Measurements from ENCODE around the gene PTPRN2. TPM values are rescaled to one million over a fixed set of nuclear protein-coding genes. Genes with fewer than 3 reads are reported as not detected.

Gene PTPRN2
- total and polyA plus RNA-seq, 2 of the 13 experiments (the other 11 are each of a cell fraction or from before 2014, with no cell fraction given), result 2.5 to 24.2 TPM

- TF ChIP-seq SOX13 (IDR thresholded peaks at IDR 0.05) (0 out of 2 replicates have a peak, but pooled peaks have one; percentile 42), SOX13 (CRISPR knock-in tag; conservative IDR thresholded peaks at IDR 0.05 in 1 of 2, IDR thresholded peaks at IDR 0.05 in 1 of 2) (peak in 1 of 2 experiments; percentile 57; a peak in 1 of 4 replicates), PAXIP1 (CRISPR knock-in tag; conservative IDR thresholded peaks at IDR 0.05) (peak; percentile 85), GABPA (IDR thresholded peaks at IDR 0.05; ENCODE audit: low read depth, low read length) (no peak), GABPA (CRISPR knock-in tag; IDR thresholded peaks at IDR 0.05; ENCODE audit: low read depth) (peak; percentile 58), HINFP (CRISPR knock-in tag; IDR thresholded peaks at IDR 0.05; ENCODE audit: low read depth) (peak; percentile 18; the same call in 1 of the 2 replicates), BATF2 (CRISPR knock-in tag; IDR thresholded peaks at IDR 0.05) (no peak), ZNF446 (CRISPR knock-in tag; IDR thresholded peaks at IDR 0.05) (no peak), ZNF792 (CRISPR knock-in tag; IDR thresholded peaks at IDR 0.05) (peak; percentile 29; the same call in 1 of the 2 replicates), ZFP90 (CRISPR knock-in tag; IDR thresholded peaks at IDR 0.05; ENCODE audit: borderline replicate concordance) (no peak), ZNF12 (CRISPR knock-in tag; IDR thresholded peaks at IDR 0.05) (no peak), RARG (CRISPR knock-in tag; IDR thresholded peaks at IDR 0.05; ENCODE audit: low read depth) (no peak), ESRRA (CRISPR knock-in tag; IDR thresholded peaks at IDR 0.05; ENCODE audit: low read depth) (peak; percentile 93), ZNF747 (CRISPR knock-in tag; IDR thresholded peaks at IDR 0.05; ENCODE audit: borderline replicate concordance) (peak; percentile 88; the same call in 1 of the 2 replicates), NONO (IDR thresholded peaks at IDR 0.05) (no peak), NONO (CRISPR knock-in tag; conservative IDR thresholded peaks at IDR 0.05) (peak; percentile 57), KDM6A (CRISPR knock-in tag; IDR thresholded peaks at IDR 0.05; ENCODE audit: low read depth) (no peak; the same call in 1 of the 2 replicates), NR2F1 (CRISPR knock-in tag; IDR thresholded peaks at IDR 0.05) (peak; percentile 68 to 90; a peak in 3 of 4 replicates), LRRFIP1 (CRISPR knock-in tag; conservative IDR thresholded peaks at IDR 0.05) (no peak), TBX2 (CRISPR knock-in tag; IDR thresholded peaks at IDR 0.05; ENCODE audit: borderline replicate concordance) (peak; percentile 70), NBN (conservative IDR thresholded peaks at IDR 0.05) (no peak)
Observed at GRCh38 chr7:157558875-157559595, 1028.6 kb downstream of the PTPRN2 start (continued).
